Tibial nerve (tissue), 4 donors: ENCODE measurements around the gene CTNND2. TPM values are rescaled to one million over a fixed set of nuclear protein-coding genes. Genes with fewer than 3 reads are reported as not detected.
"Not testable (repeated sequence)": the region's sequence is repeated elsewhere in the genome, so short reads cannot be mapped to it uniquely, and the experiment has no call there.

Experiments
- DNase-seq, 2 donors: peaks; one replicate each; pipeline ENCODE4 v3.0.0-alpha.2; 2019; ENCODE audit warnings: low spot score in 2 of 2
- H3K27ac ChIP-seq, 4 donors: fragments of 200-600 bp; sonication (generic) in 3 of 4; one replicate each; pipeline ENCODE4 v1.5.1; 2017 to 2019; ENCODE audit warnings: mild to moderate bottlenecking in 1 of 4
- H3K27me3 ChIP-seq, 2 donors: fragments of 200-600 bp; sonication (generic) in 1 of 2; one replicate each; pipeline versions ENCODE4 v1.5.1 to v1.6.0; 2017 to 2019
- H3K36me3 ChIP-seq, 3 donors: fragments of 200-600 bp; sonication (generic); one replicate each; pipeline ENCODE4 v1.5.1; 2018 to 2019
- H3K4me1 ChIP-seq, 4 donors: fragments of 200-600 bp; sonication (generic) in 3 of 4; one replicate each; pipeline ENCODE4 v1.5.1; 2017 to 2019
- H3K4me3 ChIP-seq, 4 donors: fragments of 200-600 bp; sonication (generic) in 3 of 4; one replicate each; pipeline ENCODE4 v1.5.1; 2017 to 2019; ENCODE audit warnings: mild to moderate bottlenecking in 1 of 4, moderate library complexity in 1 of 4
- H3K9me3 ChIP-seq, 4 donors: fragments of 200-600 bp; sonication (generic) in 3 of 4; one replicate each; pipeline ENCODE4 v1.5.1; 2017 to 2019
- CTCF ChIP-seq, 5 experiments: fragments of 200-600 bp in 3 of 5; fragments of 450-650 bp in 2 of 5; sonication (generic) in 3 of 5; IDR thresholded peaks; one replicate each; pipeline ENCODE4 v1.5.1; 2016 to 2019; ENCODE audit warnings: antibody characterized with exemption in 5 of 5, mild to moderate bottlenecking in 3 of 5, moderate library complexity in 2 of 5
- EP300 ChIP-seq, 2 donors: sonication (generic); formaldehyde crosslinking; IDR thresholded peaks; one replicate each; pipeline ENCODE4 v1.6.1; 2017; ENCODE audit warnings: antibody characterized with exemption in 2 of 2, mild to moderate bottlenecking in 1 of 2
- POLR2A ChIP-seq, 2 donors: fragments of 450-650 bp; IDR thresholded peaks; one replicate each; pipeline ENCODE4 v1.6.1; 2017; ENCODE audit warnings: antibody characterized with exemption in 2 of 2, mild to moderate bottlenecking in 2 of 2, moderate library complexity in 2 of 2
- WGBS, 2 donors: methylation state at CpG; one replicate each; pipeline ENCODE4 v1.1.5; 2018; 5-methylcytosine and 5-hydroxymethylcytosine counted together
- total RNA-seq, 4 donors: library from RNA; depleted of rRNA; stranded (reverse); fragments of >200 nt; gene quantifications; one replicate each; pipeline ENCODE4 v1.1.0, GENCODE V29; 2016

Gene CTNND2
- total RNA-seq, 4 donors from 2014 or later = 1.5 to 5.7 (median 2.5) TPM; not detected in 1

- peak in 1 of 2 donors; percentile 63 for TF ChIP-seq EP300 (IDR thresholded peaks at IDR 0.05)
- TF ChIP-seq CTCF (IDR thresholded peaks at IDR 0.05) = no peak
- TF ChIP-seq POLR2A (IDR thresholded peaks at IDR 0.05) = no peak
- whole genome bisulfite sequencing, 2 donors = 10 to 17% methylated on average over 5 of the region's 5 CpGs
- DNase-seq = peak in 1 of 2 donors; percentile 54
- no peak overlapping the region for H3K4me3 ChIP-seq
- H3K27me3 ChIP-seq = no peaks in the 10 kb centered on the region
- no peaks in the 10 kb centered on the region for H3K36me3 ChIP-seq
- peaks cover 0 to 44% (median 11%) of the 10 kb centered on the region in 4 donors for H3K4me1 ChIP-seq
- H3K9me3 ChIP-seq = no peaks in the 10 kb centered on the region
- H3K27ac ChIP-seq = peak overlapping the region; percentile 30 to 80 (median 57)
These were observed 579.5 kb downstream of the CTNND2 start for GRCh38 chr5:11324521-11325289.

DNA sequence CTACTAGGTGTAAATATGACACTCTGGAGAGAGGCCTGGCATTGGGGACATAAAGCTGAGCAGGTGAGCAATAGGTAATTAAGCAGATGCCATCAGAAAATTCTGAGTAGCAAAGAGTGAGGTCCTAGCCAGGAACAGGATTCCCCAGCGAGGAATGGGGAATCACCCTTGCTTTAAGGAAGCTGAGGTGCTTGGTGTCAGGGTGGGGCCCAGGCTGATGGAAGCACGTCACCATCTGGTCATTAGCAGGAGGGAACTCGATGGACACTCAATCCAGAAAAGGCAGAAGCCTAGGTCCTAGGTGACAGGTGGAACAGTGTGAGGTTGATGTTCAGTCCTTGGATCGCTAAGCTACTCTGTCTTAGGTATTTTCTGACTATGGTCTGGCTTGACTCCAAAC is 580.5 kb downstream of the CTNND2 start:
- TF ChIP-seq CTCF (IDR thresholded peaks at IDR 0.05) (no peak), POLR2A (IDR thresholded peaks at IDR 0.05) (no peak), EP300 (IDR thresholded peaks at IDR 0.05) (no peak)
- DNase-seq = no peak
- Histone ChIP-seq H3K27ac (peak overlapping the region in 2 of 4 donors; percentile 65 to 80), H3K36me3 (no peaks in the 10 kb centered on the region), H3K4me3 (no peak overlapping the region), H3K9me3 (no peaks in the 10 kb centered on the region), H3K4me1 (peaks cover 0 to 44% (median 11%) of the 10 kb centered on the region in 4 donors), H3K27me3 (no peaks in the 10 kb centered on the region)
- 85 to 92% methylated on average over 4 of the region's 4 CpGs for WGBS, 2 donors

GRCh38 chr5:11322133-11322532 is 582.1 kb downstream of the CTNND2 start:
- 49 to 64% methylated on average over 2 of the region's 2 CpGs for WGBS, 2 donors
- H3K4me3 ChIP-seq = no peak overlapping the region
- DNase-seq = peak in 1 of 2 donors; percentile 34

GRCh38 chr5:11319836-11320580 is 584.2 kb downstream of the CTNND2 start:
- Histone ChIP-seq H3K27me3 (no peaks in the 10 kb centered on the region), H3K27ac (no peak overlapping the region), H3K36me3 (no peaks in the 10 kb centered on the region), H3K4me1 (peaks cover 0 to 37% (median 11%) of the 10 kb centered on the region in 4 donors), H3K4me3 (no peak overlapping the region), H3K9me3 (no peaks in the 10 kb centered on the region)
- no peak for DNase-seq
- TF ChIP-seq CTCF (IDR thresholded peaks at IDR 0.05) = no peak
- TF ChIP-seq EP300 (IDR thresholded peaks at IDR 0.05) = no peak
- TF ChIP-seq POLR2A (IDR thresholded peaks at IDR 0.05) = no peak
- WGBS, 2 donors = 59 to 62% methylated on average over 7 of the region's 7 CpGs

More at GRCh38 chr5:11322133-11322532, 582.1 kb downstream of the CTNND2 start:
- H3K4me1 ChIP-seq = peaks cover 0 to 44% (median 11%) of the 10 kb centered on the region in 4 donors
- no peaks in the 10 kb centered on the region for H3K36me3 ChIP-seq
- no peaks in the 10 kb centered on the region for H3K9me3 ChIP-seq
- H3K27ac ChIP-seq = peak overlapping the region in 1 of 4 donors; percentile 20
- no peaks in the 10 kb centered on the region for H3K27me3 ChIP-seq
- peak in 1 of 2 donors; percentile 74 for TF ChIP-seq EP300 (IDR thresholded peaks at IDR 0.05)
- TF ChIP-seq CTCF (IDR thresholded peaks at IDR 0.05) = no peak
- TF ChIP-seq POLR2A (IDR thresholded peaks at IDR 0.05) = no peak

- not testable (repeated sequence) for DNase-seq, H3K27ac ChIP-seq, H3K27me3 ChIP-seq, H3K36me3 ChIP-seq, H3K4me1 ChIP-seq, H3K9me3 ChIP-seq, H3K4me3 ChIP-seq
- 78 to 82% methylated on average over 7 of the region's 7 CpGs for WGBS, 2 donors
These were observed 590.6 kb downstream of the CTNND2 start for GRCh38 chr5:11313694-11314093.
